GM21515 (cell line): ENCODE results near the gene MED8.

ENCODE experiments used
- ATAC-seq: cut with Tn5 transposase; IDR thresholded peaks from one replicate; pipeline ENCODE4 v1.9.1; 2021; ENCODE audit not compliant: unreplicated experiment

Gene MED8

GRCh38 chr1:43389326-43390313 is at the start of gene MED8, which contains the start of gene SZT2:
TSS of gene MED8 (minus strand) at chr1:43389800. CDS start at chr1:43389764, 36 bp downstream.
TSS of gene SZT2 (plus strand) at chr1:43389899. CDS start at chr1:43389969, 70 bp downstream.
- ATAC-seq = peak; percentile 79

- ATAC-seq = no peak
Observed at GRCh38 chr1:43438953-43439581, 49.5 kb upstream of the MED8 start.

GRCh38 chr1:43438576-43438952 is 49.0 kb upstream of the MED8 start:
- no peak for ATAC-seq

GRCh38 chr1:43438006-43438405 is 48.4 kb upstream of the MED8 start:
- no peak for ATAC-seq

- no peak for ATAC-seq
Observed at GRCh38 chr1:43437031-43437973, 47.7 kb upstream of the MED8 start.

- ATAC-seq = no peak
Observed at GRCh38 chr1:43436371-43436770, 46.8 kb upstream of the MED8 start.

GRCh38 chr1:43435146-43436145 is 45.8 kb upstream of the MED8 start:
- no peak for ATAC-seq

- ATAC-seq = no peak
Observed at GRCh38 chr1:43434256-43434655, 44.7 kb upstream of the MED8 start.

GRCh38 chr1:43432907-43433306 is 43.3 kb upstream of the MED8 start:
- ATAC-seq = no peak

- no peak for ATAC-seq
Observed at GRCh38 chr1:43432171-43432860, 42.7 kb upstream of the MED8 start.

- ATAC-seq = no peak
Observed at GRCh38 chr1:43431676-43432075, 42.1 kb upstream of the MED8 start.

GRCh38 chr1:43430831-43431230 is 41.2 kb upstream of the MED8 start:
- no peak for ATAC-seq

GRCh38 chr1:43427941-43428340 is 38.3 kb upstream of the MED8 start:
- no peak for ATAC-seq

- no peak for ATAC-seq
Observed at GRCh38 chr1:43427524-43427923, 37.9 kb upstream of the MED8 start.

- ATAC-seq = no peak
Observed at GRCh38 chr1:43426221-43426620, 36.6 kb upstream of the MED8 start.

- no peak for ATAC-seq
Observed at GRCh38 chr1:43425045-43425444, 35.4 kb upstream of the MED8 start.

- ATAC-seq = no peak
Observed at GRCh38 chr1:43423672-43424550, 34.3 kb upstream of the MED8 start.

- no peak for ATAC-seq
Observed at GRCh38 chr1:43422995-43423671, 33.5 kb upstream of the MED8 start.
